K562 (cell line): ENCODE data around the gene SLC3A2. TPM values are rescaled to one million over a fixed set of nuclear protein-coding genes. Genes with fewer than 3 reads are reported as not detected.

ENCODE experiments used
- CCAR2 ChIP-seq: fragments of 200-400 bp; formaldehyde crosslinking; IDR thresholded peaks from 2 replicates; pipeline ENCODE4 v1.6.1; 2017; ENCODE audit warnings: mild to moderate bottlenecking, low read depth, low read length
- PTTG1 ChIP-seq: fragments of 450-650 bp; IDR thresholded peaks from 2 replicates; pipeline ENCODE4 v1.6.1; 2016; ENCODE audit warnings: low read depth, mild to moderate bottlenecking, missing genetic modification characterization, missing compliant biosample characterization
- SMAD2 ChIP-seq: fragments of 150-350 bp; IDR thresholded peaks from 2 replicates; pipeline ENCODE4 v1.6.1; 2014; ENCODE audit warnings: low read depth, mild to moderate bottlenecking, low read length
- TEAD2 ChIP-seq: fragments of 450-650 bp; IDR thresholded peaks from 2 replicates; pipeline ENCODE4 v1.6.1; 2016; ENCODE audit warnings: missing genetic modification characterization, control low read depth, missing compliant biosample characterization
- polyA plus RNA-seq, 8 experiments: library from polyadenylated mRNA; depleted of rRNA in 4 of 8; stranded (reverse) in 5 of 8; unstranded in 3 of 8; fragments of >200 nt; fragmentation: Nextera tagmentation in 2 of 8; fragmentation: Illumina TruSeq in 1 of 8; extraction: Ambion mirVana in 2 of 8; extraction: Trizol in 1 of 8; gene quantifications; 2 replicates each; pipeline versions ENCODE4 v1.2.1 to v1.2.3, GENCODE V29; 2011 to 2014; ENCODE audit warnings: inconsistent platforms in 1 of 8, missing spikeins in 1 of 8
- total RNA-seq, 7 experiments: library from RNA; depleted of rRNA in 6 of 7; stranded (reverse); fragments of >200 nt in 6 of 7; fragmentation: Illumina TruSeq in 2 of 7; extraction: Trizol in 2 of 7; gene quantifications; 2 replicates each; pipeline versions ENCODE4 v1.2.1 to v1.2.3, GENCODE V29; 2011 to 2021; ENCODE audit warnings: low replicate concordance in 1 of 7
- TF ChIP-seq, protein P1 (sequence below): fragments of 250-450 bp; sonication (Bioruptor Pico); IDR thresholded peaks from 2 replicates; pipeline ENCODE4 v1.4.0; 2020
- TF ChIP-seq, protein P2 (sequence below): sonication (generic); formaldehyde crosslinking; IDR thresholded peaks from 2 replicates; pipeline ENCODE4 v1.8.0; 2022; ENCODE audit warnings: mild to moderate bottlenecking, low read depth, missing genetic modification reagents
- TF ChIP-seq, protein P3 (sequence below): sonication (generic); formaldehyde crosslinking; IDR thresholded peaks from 2 replicates; pipeline ENCODE4 v1.9.0; 2022; ENCODE audit warnings: mild to moderate bottlenecking, missing genetic modification reagents

The SLC3A2 gene
- total and polyA plus RNA-seq, 9 of the 15 experiments (the other 6 are each of a cell fraction or from before 2014, with no cell fraction given) = 20.0 to 296 (median 214) TPM

DNA sequence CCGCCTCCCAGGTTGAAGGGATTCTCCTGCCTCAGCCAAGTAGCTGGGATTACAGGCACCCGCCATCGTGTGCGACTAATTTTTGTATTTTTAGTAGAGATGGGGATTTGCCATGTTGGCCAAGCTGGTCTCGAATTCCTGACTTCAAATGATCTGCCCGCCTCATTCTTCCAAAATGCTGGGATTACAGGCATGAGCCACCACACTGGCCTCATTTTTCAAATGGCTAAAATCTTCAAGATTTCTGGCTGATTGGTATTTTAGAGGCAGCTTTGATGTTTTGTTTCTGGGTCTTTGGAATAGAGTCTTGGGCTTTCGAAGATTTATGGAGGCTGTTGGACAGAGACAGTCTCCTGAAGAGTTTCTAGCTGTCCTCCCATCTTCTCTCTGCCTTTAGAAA is 5.8 kb upstream of the SLC3A2 start (continued):
- TF ChIP-seq, protein P1, sequence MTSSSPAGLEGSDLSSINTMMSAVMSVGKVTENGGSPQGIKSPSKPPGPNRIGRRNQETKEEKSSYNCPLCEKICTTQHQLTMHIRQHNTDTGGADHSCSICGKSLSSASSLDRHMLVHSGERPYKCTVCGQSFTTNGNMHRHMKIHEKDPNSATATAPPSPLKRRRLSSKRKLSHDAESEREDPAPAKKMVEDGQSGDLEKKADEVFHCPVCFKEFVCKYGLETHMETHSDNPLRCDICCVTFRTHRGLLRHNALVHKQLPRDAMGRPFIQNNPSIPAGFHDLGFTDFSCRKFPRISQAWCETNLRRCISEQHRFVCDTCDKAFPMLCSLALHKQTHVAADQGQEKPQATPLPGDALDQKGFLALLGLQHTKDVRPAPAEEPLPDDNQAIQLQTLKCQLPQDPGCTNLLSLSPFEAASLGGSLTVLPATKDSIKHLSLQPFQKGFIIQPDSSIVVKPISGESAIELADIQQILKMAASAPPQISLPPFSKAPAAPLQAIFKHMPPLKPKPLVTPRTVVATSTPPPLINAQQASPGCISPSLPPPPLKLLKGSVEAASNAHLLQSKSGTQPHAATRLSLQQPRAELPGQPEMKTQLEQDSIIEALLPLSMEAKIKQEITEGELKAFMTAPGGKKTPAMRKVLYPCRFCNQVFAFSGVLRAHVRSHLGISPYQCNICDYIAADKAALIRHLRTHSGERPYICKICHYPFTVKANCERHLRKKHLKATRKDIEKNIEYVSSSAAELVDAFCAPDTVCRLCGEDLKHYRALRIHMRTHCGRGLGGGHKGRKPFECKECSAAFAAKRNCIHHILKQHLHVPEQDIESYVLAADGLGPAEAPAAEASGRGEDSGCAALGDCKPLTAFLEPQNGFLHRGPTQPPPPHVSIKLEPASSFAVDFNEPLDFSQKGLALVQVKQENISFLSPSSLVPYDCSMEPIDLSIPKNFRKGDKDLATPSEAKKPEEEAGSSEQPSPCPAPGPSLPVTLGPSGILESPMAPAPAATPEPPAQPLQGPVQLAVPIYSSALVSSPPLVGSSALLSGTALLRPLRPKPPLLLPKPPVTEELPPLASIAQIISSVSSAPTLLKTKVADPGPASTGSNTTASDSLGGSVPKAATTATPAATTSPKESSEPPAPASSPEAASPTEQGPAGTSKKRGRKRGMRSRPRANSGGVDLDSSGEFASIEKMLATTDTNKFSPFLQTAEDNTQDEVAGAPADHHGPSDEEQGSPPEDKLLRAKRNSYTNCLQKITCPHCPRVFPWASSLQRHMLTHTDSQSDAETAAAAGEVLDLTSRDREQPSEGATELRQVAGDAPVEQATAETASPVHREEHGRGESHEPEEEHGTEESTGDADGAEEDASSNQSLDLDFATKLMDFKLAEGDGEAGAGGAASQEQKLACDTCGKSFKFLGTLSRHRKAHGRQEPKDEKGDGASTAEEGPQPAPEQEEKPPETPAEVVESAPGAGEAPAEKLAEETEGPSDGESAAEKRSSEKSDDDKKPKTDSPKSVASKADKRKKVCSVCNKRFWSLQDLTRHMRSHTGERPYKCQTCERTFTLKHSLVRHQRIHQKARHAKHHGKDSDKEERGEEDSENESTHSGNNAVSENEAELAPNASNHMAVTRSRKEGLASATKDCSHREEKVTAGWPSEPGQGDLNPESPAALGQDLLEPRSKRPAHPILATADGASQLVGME (CRISPR knock-in tag) = no peak
- TF ChIP-seq SMAD2 (no peak), PTTG1 (tag) (no peak), CCAR2 (no peak), TEAD2 (tag) (no peak)
- TF ChIP-seq, protein P2, sequence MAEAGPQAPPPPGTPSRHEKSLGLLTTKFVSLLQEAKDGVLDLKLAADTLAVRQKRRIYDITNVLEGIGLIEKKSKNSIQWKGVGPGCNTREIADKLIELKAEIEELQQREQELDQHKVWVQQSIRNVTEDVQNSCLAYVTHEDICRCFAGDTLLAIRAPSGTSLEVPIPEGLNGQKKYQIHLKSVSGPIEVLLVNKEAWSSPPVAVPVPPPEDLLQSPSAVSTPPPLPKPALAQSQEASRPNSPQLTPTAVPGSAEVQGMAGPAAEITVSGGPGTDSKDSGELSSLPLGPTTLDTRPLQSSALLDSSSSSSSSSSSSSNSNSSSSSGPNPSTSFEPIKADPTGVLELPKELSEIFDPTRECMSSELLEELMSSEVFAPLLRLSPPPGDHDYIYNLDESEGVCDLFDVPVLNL = no peak
- TF ChIP-seq, protein P3, sequence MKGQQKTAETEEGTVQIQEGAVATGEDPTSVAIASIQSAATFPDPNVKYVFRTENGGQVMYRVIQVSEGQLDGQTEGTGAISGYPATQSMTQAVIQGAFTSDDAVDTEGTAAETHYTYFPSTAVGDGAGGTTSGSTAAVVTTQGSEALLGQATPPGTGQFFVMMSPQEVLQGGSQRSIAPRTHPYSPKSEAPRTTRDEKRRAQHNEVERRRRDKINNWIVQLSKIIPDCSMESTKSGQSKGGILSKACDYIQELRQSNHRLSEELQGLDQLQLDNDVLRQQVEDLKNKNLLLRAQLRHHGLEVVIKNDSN = no peak
- TF ChIP-seq, all 486 proteins: peak for 0
